Astrocyte (in vitro differentiated cells and primary cell): Measurements from ENCODE around the gene GBP3. TPM values are rescaled to one million over a fixed set of nuclear protein-coding genes. Genes with fewer than 3 reads are reported as not detected.

Source experiments
- DNase-seq: peaks from one replicate; pipeline ENCODE4 v3.0.0-alpha.2; 2010; ENCODE audit warnings: low read depth
- FAIRE-seq: peaks from 2 replicates; lab custom pipeline; 2011; peaks lifted over from hg19 to GRCh38; lab: Jason Lieb, UNC
- H2AFZ ChIP-seq: 2 replicates; pipeline ENCODE4 v1.6.0; 2012; ENCODE audit warnings: low read depth, low read length, inconsistent platforms
- H3K27ac ChIP-seq: 2 replicates; pipeline ENCODE4 v1.5.1; 2011; ENCODE audit warnings: low read depth, low read length, inconsistent platforms
- H3K27me3 ChIP-seq: 2 replicates; pipeline ENCODE4 v1.6.0; 2011; ENCODE audit warnings: low read length, inconsistent platforms; ENCODE audit not compliant: insufficient read depth
- H3K36me3 ChIP-seq: 2 replicates; pipeline ENCODE4 v1.5.1; 2011; ENCODE audit warnings: low read length, inconsistent platforms; ENCODE audit not compliant: insufficient read depth
- H3K4me1 ChIP-seq: 2 replicates; pipeline ENCODE4 v1.5.1; 2011; ENCODE audit warnings: low read length, inconsistent platforms; ENCODE audit not compliant: insufficient read depth
- H3K4me2 ChIP-seq: 2 replicates; pipeline ENCODE4 v1.6.0; 2012; ENCODE audit warnings: low read length, inconsistent platforms
- H3K4me3 ChIP-seq: 2 replicates; pipeline ENCODE4 v1.5.1; 2011; ENCODE audit warnings: low read depth, mild to moderate bottlenecking, low read length, inconsistent platforms; ENCODE audit not compliant: insufficient read depth
- H3K79me2 ChIP-seq: 2 replicates; pipeline ENCODE4 v1.6.0; 2012; ENCODE audit warnings: mild to moderate bottlenecking, low read length, inconsistent platforms; ENCODE audit not compliant: insufficient read depth
- H3K9ac ChIP-seq: 2 replicates; pipeline ENCODE4 v1.6.0; 2012; ENCODE audit warnings: mild to moderate bottlenecking, low read length, inconsistent platforms
- H3K9me3 ChIP-seq: 2 replicates; pipeline ENCODE4 v1.5.1; 2012; ENCODE audit warnings: low read depth, mild to moderate bottlenecking, low read length, inconsistent platforms; ENCODE audit not compliant: insufficient read depth
- H4K20me1 ChIP-seq: 2 replicates; pipeline ENCODE4 v1.6.0; 2012; ENCODE audit warnings: low read length, inconsistent platforms; ENCODE audit not compliant: insufficient read depth
- H3K27ac Mint-ChIP-seq: one replicate; pipeline ENCODE4 v1.8.0; 2021; ENCODE audit warnings: mild to moderate bottlenecking, mixed read lengths; ENCODE audit not compliant: unreplicated experiment
- H3K27me3 Mint-ChIP-seq: one replicate; pipeline ENCODE4 v1.8.0; 2021; ENCODE audit warnings: low read depth, mixed read lengths; ENCODE audit not compliant: unreplicated experiment
- H3K36me3 Mint-ChIP-seq: one replicate; pipeline ENCODE4 v1.8.0; 2021; ENCODE audit warnings: low read depth, mixed read lengths; ENCODE audit not compliant: unreplicated experiment
- H3K4me1 Mint-ChIP-seq: one replicate; pipeline ENCODE4 v1.8.0; 2021; ENCODE audit warnings: low read depth, mixed read lengths; ENCODE audit not compliant: unreplicated experiment
- H3K4me3 Mint-ChIP-seq: one replicate; pipeline ENCODE4 v1.8.0; 2021; ENCODE audit warnings: mild to moderate bottlenecking, moderate library complexity, mixed read lengths; ENCODE audit not compliant: unreplicated experiment
- H3K9me3 Mint-ChIP-seq: one replicate; pipeline ENCODE4 v1.8.0; 2021; ENCODE audit warnings: mild to moderate bottlenecking, mixed read lengths; ENCODE audit not compliant: unreplicated experiment
- CTCF ChIP-seq: IDR thresholded peaks from 2 replicates; pipeline ENCODE4 v1.5.1; 2011; ENCODE audit warnings: low read depth, mild to moderate bottlenecking, inconsistent platforms, low read length, moderate library complexity; ENCODE audit not compliant: insufficient read depth
- EZH2 ChIP-seq: IDR thresholded peaks from 2 replicates; pipeline ENCODE4 v1.6.1; 2012; ENCODE audit warnings: mild to moderate bottlenecking, low read length, inconsistent platforms; ENCODE audit not compliant: insufficient read depth
- total RNA-seq: library from RNA; stranded (reverse); gene quantifications from 2 replicates; pipeline ENCODE4 v1.2.1, GENCODE V29; 2021

The GBP3 gene
- total RNA-seq, 1 donor from 2014 or later = 30.3 TPM

DNA sequence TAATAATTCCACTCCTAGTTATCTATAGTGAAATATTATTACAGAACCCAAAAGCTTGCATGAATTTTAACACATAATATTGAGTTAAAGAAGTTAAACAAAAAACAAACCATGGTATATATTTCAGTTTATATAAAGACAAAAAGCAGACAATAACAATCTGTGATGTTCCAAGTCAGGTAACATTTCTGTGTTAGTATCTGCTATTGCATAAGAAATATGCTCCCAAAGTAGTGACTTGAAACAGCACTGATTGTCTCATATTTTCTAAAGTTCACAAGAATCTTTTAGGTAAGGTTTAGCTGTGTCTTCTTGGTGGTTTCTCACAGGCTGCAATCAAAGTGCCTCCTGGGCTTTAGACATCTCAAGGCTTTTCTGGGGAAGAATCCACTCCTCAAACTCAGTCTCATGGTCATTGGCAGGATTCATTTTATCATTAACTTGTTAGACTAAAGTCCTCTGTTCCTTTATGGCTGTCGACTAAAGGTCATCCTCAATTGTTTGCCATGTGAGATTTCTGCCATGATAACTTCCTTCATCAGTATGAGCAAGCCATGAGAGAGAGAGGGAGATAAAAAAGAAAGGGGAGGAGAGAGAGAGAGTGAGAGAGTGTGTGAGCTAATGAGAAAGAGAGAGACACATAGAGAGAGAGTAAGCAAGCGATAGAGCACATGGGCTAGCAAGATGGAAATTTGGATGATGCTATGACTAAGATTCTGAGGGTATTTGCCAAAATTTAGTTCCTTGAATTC is 22.5 kb upstream of the GBP3 start:
- DNase-seq = no peak
- TF ChIP-seq CTCF = no peak
- no peak for TF ChIP-seq EZH2
- Histone ChIP-seq H3K4me1 (peaks cover 4% of the 10 kb centered on the region), H3K4me3 (no peak overlapping the region), H3K27ac (no peak overlapping the region), H3K36me3 (no peaks in the 10 kb centered on the region), H2AFZ (no peak overlapping the region), H3K9ac (no peak overlapping the region), H3K9me3 (peaks cover 6% of the 10 kb centered on the region), H3K27me3 (no peaks in the 10 kb centered on the region), H4K20me1 (no peaks in the 10 kb centered on the region), H3K4me2 (no peak overlapping the region), H3K79me2 (no peaks in the 10 kb centered on the region)
- Mint-ChIP-seq H3K4me3 (no peak overlapping the region), H3K27ac (no peak overlapping the region), H3K4me1 (peaks cover 3% of the 10 kb centered on the region), H3K36me3 (peaks cover 3% of the 10 kb centered on the region), H3K9me3 (peaks cover 3% of the 10 kb centered on the region), H3K27me3 (no peaks in the 10 kb centered on the region)
- FAIRE-seq = peak; percentile 34

DNA sequence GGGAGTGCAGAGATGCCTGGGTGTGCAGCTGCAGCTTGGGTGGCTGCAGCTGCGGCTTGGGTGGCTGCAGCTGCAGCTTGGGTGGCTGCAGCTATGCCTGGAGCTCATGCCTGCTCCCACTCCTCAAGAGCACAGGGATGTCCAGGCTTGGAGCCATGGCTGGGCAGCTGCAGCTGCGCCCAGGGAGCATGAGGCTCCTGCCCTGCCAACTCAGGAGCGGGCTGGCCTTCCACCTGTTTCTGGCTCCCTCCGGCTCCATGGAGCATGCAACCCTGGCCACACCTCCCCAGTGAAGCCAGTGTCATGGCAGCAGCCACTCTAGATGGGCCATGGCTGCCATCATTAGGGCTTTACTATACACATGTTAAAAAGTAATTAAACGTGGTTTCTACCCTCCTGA is 21.3 kb upstream of the GBP3 start:
- no peaks in the 10 kb centered on the region for H3K27me3 ChIP-seq
- H3K4me1 ChIP-seq = peaks cover 4% of the 10 kb centered on the region
- H3K36me3 ChIP-seq = no peaks in the 10 kb centered on the region
- peaks cover 3% of the 10 kb centered on the region for H3K4me1 Mint-ChIP-seq
- H3K9me3 ChIP-seq = peaks cover 6% of the 10 kb centered on the region
- no peak overlapping the region for H2AFZ ChIP-seq
- no peak overlapping the region for H3K27ac ChIP-seq
- no peak for FAIRE-seq
- H3K27me3 Mint-ChIP-seq = no peaks in the 10 kb centered on the region
- no peak overlapping the region for H3K4me3 ChIP-seq
- no peaks in the 10 kb centered on the region for H4K20me1 ChIP-seq
- no peaks in the 10 kb centered on the region for H3K79me2 ChIP-seq
- DNase-seq = no peak
- peaks cover 3% of the 10 kb centered on the region for H3K9me3 Mint-ChIP-seq
- TF ChIP-seq CTCF = no peak
- TF ChIP-seq EZH2 = no peak
- H3K4me3 Mint-ChIP-seq = no peak overlapping the region
- H3K27ac Mint-ChIP-seq = no peak overlapping the region
- peaks cover 1% of the 10 kb centered on the region for H3K36me3 Mint-ChIP-seq
- H3K9ac ChIP-seq = no peak overlapping the region
- H3K4me2 ChIP-seq = no peak overlapping the region

DNA sequence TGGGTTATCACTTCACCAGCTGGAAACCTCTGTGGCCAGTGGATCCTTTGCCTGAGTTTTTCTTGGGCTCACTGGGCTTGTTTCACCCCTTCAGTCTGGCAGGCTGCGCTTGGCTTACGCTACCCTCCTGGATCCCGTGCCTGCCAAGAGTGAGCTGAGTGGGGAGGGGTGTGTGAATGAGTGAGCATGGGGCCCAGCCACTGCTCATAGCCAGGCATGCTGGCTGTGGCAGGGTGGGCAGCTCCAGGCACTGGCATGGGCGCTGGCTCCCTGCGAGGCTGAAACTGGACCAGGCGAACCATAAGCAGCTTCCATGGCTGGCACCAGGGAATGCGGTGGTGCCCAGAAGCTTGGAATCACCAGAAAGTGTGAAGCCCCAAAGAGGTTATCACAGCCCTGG is 19.8 kb upstream of the GBP3 start:
- no peak for FAIRE-seq
- peaks cover 6% of the 10 kb centered on the region for H3K9me3 ChIP-seq
- Mint-ChIP-seq H3K4me3 (no peak overlapping the region), H3K27ac (no peak overlapping the region), H3K4me1 (peaks cover 3% of the 10 kb centered on the region), H3K9me3 (peaks cover 3% of the 10 kb centered on the region), H3K27me3 (no peaks in the 10 kb centered on the region), H3K36me3 (peaks cover 1% of the 10 kb centered on the region)
- H3K4me2 ChIP-seq = no peak overlapping the region
- no peaks in the 10 kb centered on the region for H3K36me3 ChIP-seq
- H3K9ac ChIP-seq = no peak overlapping the region
- no peak overlapping the region for H2AFZ ChIP-seq
- no peaks in the 10 kb centered on the region for H4K20me1 ChIP-seq
- no peak overlapping the region for H3K4me3 ChIP-seq
- no peak for DNase-seq
- H3K27me3 ChIP-seq = no peaks in the 10 kb centered on the region
- H3K27ac ChIP-seq = no peak overlapping the region
- no peaks in the 10 kb centered on the region for H3K79me2 ChIP-seq
- no peak for TF ChIP-seq EZH2
- no peak for TF ChIP-seq CTCF
- no peaks in the 10 kb centered on the region for H3K4me1 ChIP-seq
